Measurements from ENCODE around the gene FOXM1. TPM values are rescaled to one million over a fixed set of nuclear protein-coding genes. Genes with fewer than 3 reads are reported as not detected.

FOXM1 gene
- polyA plus RNA-seq, 1 donor, result 46.4 TPM

Other genes starting within 250 kb of the FOXM1 start
- 128 TPM for gene FKBP4, start 82.2 kb downstream of the FOXM1 start, polyA plus RNA-seq (ENCODE audit: insufficient read length)
- 94.4 TPM for gene ITFG2, start 64.5 kb downstream of the FOXM1 start, polyA plus RNA-seq (ENCODE audit: insufficient read length)
- 29.7 TPM for gene NRIP2, start 42.1 kb downstream of the FOXM1 start, polyA plus RNA-seq (ENCODE audit: insufficient read length)
- 3.1 TPM for gene TEX52, start 20.1 kb downstream of the FOXM1 start, polyA plus RNA-seq (ENCODE audit: insufficient read length)
- gene RHNO1, start within 50 bp of the FOXM1 start, polyA plus RNA-seq (ENCODE audit: insufficient read length), result 40.5 TPM
- gene TULP3, start 13.7 kb upstream of the FOXM1 start, polyA plus RNA-seq (ENCODE audit: insufficient read length), result 34.7 TPM
- gene TEAD4, start 82.2 kb upstream of the FOXM1 start, polyA plus RNA-seq (ENCODE audit: insufficient read length), result 16.7 TPM
- gene TSPAN9, start 200.2 kb upstream of the FOXM1 start, polyA plus RNA-seq (ENCODE audit: insufficient read length), result 79.9 TPM

Measured in left kidney (tissue), 1 donor.